Common myeloid progenitor, CD34-positive (primary cell): ENCODE data around the gene LPP.

ENCODE experiments used
- CTCF ChIA-PET: fragments of 350-600 bp; sonication (Branson Sonifier 250); formaldehyde crosslinking; loops from one replicate; lab custom pipeline; 2021; ENCODE audit warnings: antibody characterized with exemption; lab: Charles Lee
- POLR2A ChIA-PET: fragments of 350-600 bp; sonication (Branson Sonifier 250); formaldehyde crosslinking; loops from one replicate; lab custom pipeline; 2021; ENCODE audit warnings: antibody characterized with exemption; lab: Charles Lee
- DNase-seq, 3 donors: peaks; one replicate each; pipeline versions ENCODE4 v3.0.0 to v3.0.0-alpha.2; 2013
- H3K27ac ChIP-seq, 2 experiments: 1 replicate in 1 of 2; 2 replicates in 1 of 2; pipeline ENCODE4 v1.7.0; 2013; ENCODE audit warnings: inconsistent platforms in 2 of 2, low read length in 2 of 2, mild to moderate bottlenecking in 2 of 2, low read depth in 1 of 2, moderate library complexity in 1 of 2; ENCODE audit not compliant: severe bottlenecking in 2 of 2, insufficient read depth in 1 of 2, poor library complexity in 1 of 2
- H3K27me3 ChIP-seq, 5 experiments: replicated peaks in 2 of 5; 1 replicate in 3 of 5; 2 replicates in 2 of 5; pipeline versions ENCODE4 v1.6.1 to v1.7.0; 2013; ENCODE audit warnings: low read length in 4 of 5, mild to moderate bottlenecking in 2 of 5, moderate library complexity in 2 of 5, inconsistent platforms in 1 of 5; ENCODE audit not compliant: insufficient read depth in 5 of 5, control insufficient read depth in 4 of 5
- H3K36me3 ChIP-seq, 4 experiments: 1 replicate in 2 of 4; 2 replicates in 2 of 4; pipeline versions ENCODE4 v1.6.1 to v1.7.0; 2013; ENCODE audit warnings: low read length in 3 of 4, control low read depth in 1 of 4, mild to moderate bottlenecking in 1 of 4; ENCODE audit not compliant: control insufficient read depth in 4 of 4, insufficient read depth in 4 of 4
- H3K4me1 ChIP-seq, 4 experiments: 1 replicate in 3 of 4; 2 replicates in 1 of 4; pipeline versions ENCODE4 v1.6.1 to v1.7.1; 2013; ENCODE audit warnings: low read length in 3 of 4, mild to moderate bottlenecking in 3 of 4, control low read depth in 1 of 4, inconsistent platforms in 1 of 4, moderate library complexity in 1 of 4; ENCODE audit not compliant: control insufficient read depth in 4 of 4, insufficient read depth in 4 of 4; ENCODE audit errors: control extremely low read depth in 1 of 4
- H3K4me3 ChIP-seq, 7 experiments: 1 replicate in 4 of 7; 2 replicates in 3 of 7; pipeline versions ENCODE4 v1.5.1 to v1.7.0; 2013; ENCODE audit warnings: mild to moderate bottlenecking in 7 of 7, low read length in 6 of 7, moderate library complexity in 6 of 7, inconsistent platforms in 2 of 7, low read depth in 2 of 7, control low read depth in 1 of 7; ENCODE audit not compliant: insufficient read depth in 4 of 7, control insufficient read depth in 1 of 7; ENCODE audit errors: extremely low read depth in 1 of 7
- H3K9me3 ChIP-seq, 5 experiments: 1 replicate in 4 of 5; 2 replicates in 1 of 5; pipeline versions ENCODE4 v1.6.1 to v1.7.1; 2013; ENCODE audit warnings: low read length in 4 of 5, mild to moderate bottlenecking in 2 of 5, inconsistent platforms in 1 of 5, low read depth in 1 of 5, moderate library complexity in 1 of 5; ENCODE audit not compliant: control insufficient read depth in 4 of 5, insufficient read depth in 2 of 5; ENCODE audit errors: control extremely low read depth in 1 of 5
- WGBS: methylation state at CpG from one replicate; pipeline ENCODE4 v1.1.5; 2013; ENCODE audit not compliant: insufficient coverage; 5-methylcytosine and 5-hydroxymethylcytosine counted together

LPP gene

DNA sequence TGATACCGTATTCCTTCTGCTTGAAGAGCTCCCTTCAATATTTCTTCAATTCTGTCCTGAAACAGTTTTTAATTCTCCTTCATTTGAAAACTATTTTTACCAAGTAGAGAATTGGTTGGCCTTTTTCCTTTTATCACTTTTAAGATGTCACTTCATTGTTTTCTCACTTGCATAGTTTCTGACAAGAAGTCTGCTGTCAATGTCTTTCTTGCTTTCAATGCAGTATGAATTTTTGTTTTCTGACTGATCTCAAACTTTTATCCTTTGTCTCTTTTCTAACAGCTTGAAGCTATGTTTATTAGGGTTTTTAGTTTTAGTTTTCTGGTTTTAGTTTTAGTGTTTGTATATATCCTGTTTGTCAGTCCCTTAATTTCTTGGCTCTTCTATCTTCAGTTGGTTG, 653.0 kb downstream of the LPP start:
- peak; percentile 10 to 59 (median 34) for DNase-seq
- 100% methylated on average over 1 of the region's 1 CpG for WGBS

GRCh38 chr3:188812198-188812597, 658.2 kb downstream of the LPP start:
- H3K27me3 ChIP-seq: no peaks in the 10 kb centered on the region
- no peaks in the 10 kb centered on the region for H3K36me3 ChIP-seq
- DNase-seq: no peak
- H3K9me3 ChIP-seq: peaks cover 2 to 15% (median 7%) of the 10 kb centered on the region in 5 experiments
- no peaks in the 10 kb centered on the region for H3K4me1 ChIP-seq
- H3K27ac ChIP-seq: no peak overlapping the region
- POLR2A ChIA-PET: no interaction called here
- WGBS: no CpG with 5 or more reads among the region's 1 CpG
- no peak overlapping the region for H3K4me3 ChIP-seq
- CTCF ChIA-PET: no interaction called here

More for the DNA sequence above, 653.0 kb downstream of the LPP start:
- H3K27ac ChIP-seq: no peak overlapping the region
- CTCF ChIA-PET: no interaction called here
- no peaks in the 10 kb centered on the region for H3K27me3 ChIP-seq
- H3K4me3 ChIP-seq: no peak overlapping the region
- H3K36me3 ChIP-seq: no peaks in the 10 kb centered on the region
- no peaks in the 10 kb centered on the region for H3K4me1 ChIP-seq
- peaks cover 9 to 20% (median 10%) of the 10 kb centered on the region in 5 experiments for H3K9me3 ChIP-seq
- POLR2A ChIA-PET: no interaction called here

GRCh38 chr3:188814581-188814980, 660.6 kb downstream of the LPP start:
- POLR2A ChIA-PET: no interaction called here
- no peaks in the 10 kb centered on the region for H3K27me3 ChIP-seq
- H3K27ac ChIP-seq: no peak overlapping the region
- CTCF ChIA-PET: interaction anchor here (1.4 kb wide), 1 partner anchor 23 kb away, joined by 5 read pairs; no protein-coding TSS in a partner anchor
- WGBS: 100% methylated on average over 1 of the region's 2 CpGs
- peaks cover 0 to 2% (median 0%) of the 10 kb centered on the region in 5 experiments for H3K9me3 ChIP-seq
- no peak overlapping the region for H3K4me3 ChIP-seq
- no peaks in the 10 kb centered on the region for H3K4me1 ChIP-seq
- no peaks in the 10 kb centered on the region for H3K36me3 ChIP-seq
- DNase-seq: no peak

GRCh38 chr3:188817103-188817934, 663.4 kb downstream of the LPP start:
- 94% methylated on average over 3 of the region's 7 CpGs for WGBS
- no peak for DNase-seq
- H3K4me3 ChIP-seq: no peak overlapping the region
- POLR2A ChIA-PET: no interaction called here
- CTCF ChIA-PET: no interaction called here
- no peaks in the 10 kb centered on the region for H3K27me3 ChIP-seq
- H3K27ac ChIP-seq: no peak overlapping the region
- H3K36me3 ChIP-seq: no peaks in the 10 kb centered on the region
- peaks cover 0 to 7% (median 2%) of the 10 kb centered on the region in 4 experiments for H3K4me1 ChIP-seq
- no peaks in the 10 kb centered on the region for H3K9me3 ChIP-seq

GRCh38 chr3:188817935-188818269, 663.9 kb downstream of the LPP start:
- ChIA-PET POLR2A (no interaction called here), CTCF (no interaction called here)
- H3K36me3 ChIP-seq: no peaks in the 10 kb centered on the region
- 100% methylated on average over 1 of the region's 3 CpGs for WGBS
- peaks cover 0 to 11% (median 2%) of the 10 kb centered on the region in 4 experiments for H3K4me1 ChIP-seq
- H3K4me3 ChIP-seq: no peak overlapping the region
- no peaks in the 10 kb centered on the region for H3K27me3 ChIP-seq
- no peaks in the 10 kb centered on the region for H3K9me3 ChIP-seq
- no peak for DNase-seq
- H3K27ac ChIP-seq: no peak overlapping the region

DNA sequence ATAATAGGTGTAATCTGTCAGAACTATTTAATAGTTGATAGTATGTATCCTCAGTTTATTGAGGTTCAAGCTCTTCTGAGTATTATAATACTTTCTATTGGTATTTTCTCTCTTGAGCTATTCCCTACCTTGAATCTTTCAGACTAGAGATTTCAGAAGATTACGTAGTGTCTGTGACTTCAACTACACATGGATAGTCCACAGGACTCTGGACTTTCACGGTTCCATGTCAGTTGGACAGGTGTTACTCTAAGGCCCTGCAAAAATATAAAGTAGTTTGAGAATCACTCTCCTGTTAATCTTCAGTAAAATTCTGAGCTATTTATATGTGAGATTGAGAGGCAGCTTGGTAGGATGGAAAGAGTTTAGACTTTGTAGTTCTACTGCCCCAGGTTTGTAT, 664.3 kb downstream of the LPP start:
- CTCF ChIA-PET: no interaction called here
- no peak overlapping the region for H3K27ac ChIP-seq
- H3K4me1 ChIP-seq: peaks cover 0 to 11% (median 2%) of the 10 kb centered on the region in 4 experiments
- POLR2A ChIA-PET: no interaction called here
- 100% methylated on average over 1 of the region's 2 CpGs for WGBS
- no peak for DNase-seq
- no peaks in the 10 kb centered on the region for H3K9me3 ChIP-seq
- no peak overlapping the region for H3K4me3 ChIP-seq
- no peaks in the 10 kb centered on the region for H3K36me3 ChIP-seq
- no peaks in the 10 kb centered on the region for H3K27me3 ChIP-seq

- POLR2A ChIA-PET: interaction anchor here (0.7 kb wide), 1 partner anchor 123 kb away, joined by 3 read pairs; no protein-coding TSS in a partner anchor
- CTCF ChIA-PET: no interaction called here
- H3K27me3 ChIP-seq: no peaks in the 10 kb centered on the region
- H3K4me1 ChIP-seq: peaks cover 0 to 11% (median 2%) of the 10 kb centered on the region in 4 experiments
- H3K9me3 ChIP-seq: no peaks in the 10 kb centered on the region
- no peaks in the 10 kb centered on the region for H3K36me3 ChIP-seq
- 92% methylated on average over 1 of the region's 1 CpG for WGBS
- DNase-seq: peak in 2 of 3 donors; percentile 11 to 15
- H3K4me3 ChIP-seq: no peak overlapping the region
- no peak overlapping the region for H3K27ac ChIP-seq
Measured at GRCh38 chr3:188819939-188820338, 666.0 kb downstream of the LPP start.
